GM19043 (cell line): ENCODE results near the gene ADK.

ENCODE experiments used
- ATAC-seq: cut with Tn5 transposase; IDR thresholded peaks from one replicate; pipeline ENCODE4 v1.9.1; 2021; ENCODE audit warnings: low read depth; ENCODE audit not compliant: unreplicated experiment

ADK gene

DNA sequence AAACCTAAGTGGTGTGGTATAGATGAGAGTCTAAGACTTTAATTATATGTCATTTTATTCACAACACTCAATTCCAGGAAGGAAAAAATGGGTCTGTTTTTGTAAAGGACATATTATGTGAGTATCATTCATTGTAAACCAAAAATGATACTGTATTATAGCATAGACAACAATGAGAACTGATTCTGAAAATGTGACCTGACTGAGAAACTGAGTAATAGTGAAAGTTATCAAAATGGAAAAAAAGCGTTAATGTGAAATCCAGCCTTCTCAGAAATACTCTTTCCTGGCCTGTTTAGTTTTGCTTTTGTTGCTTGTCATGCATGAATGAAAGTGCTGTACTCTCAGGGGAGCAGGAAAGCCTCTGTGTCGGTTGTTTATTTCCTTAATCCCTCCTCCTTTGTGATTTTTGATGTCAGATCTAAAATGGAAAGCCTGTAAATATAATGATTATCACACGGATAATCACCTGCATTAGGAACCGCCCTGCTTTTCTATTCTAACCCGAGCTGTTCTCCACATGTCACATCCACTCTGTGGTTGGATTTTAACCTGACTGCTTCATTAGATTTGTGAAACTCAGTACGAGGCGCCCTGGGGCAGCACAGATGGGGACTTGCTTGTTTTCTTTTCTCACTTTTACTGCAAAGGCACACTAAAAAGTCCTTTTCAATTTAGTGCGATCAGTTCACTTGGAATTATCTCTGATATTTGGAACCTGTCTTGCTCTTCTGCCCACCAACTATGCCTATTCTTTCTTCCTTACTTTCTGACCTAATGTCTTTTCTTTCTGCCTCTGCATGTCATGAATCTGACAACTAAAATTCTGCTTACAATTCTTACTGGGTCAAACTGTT, 434.4 kb downstream of the ADK start:
- ATAC-seq: peak; percentile 70

DNA sequence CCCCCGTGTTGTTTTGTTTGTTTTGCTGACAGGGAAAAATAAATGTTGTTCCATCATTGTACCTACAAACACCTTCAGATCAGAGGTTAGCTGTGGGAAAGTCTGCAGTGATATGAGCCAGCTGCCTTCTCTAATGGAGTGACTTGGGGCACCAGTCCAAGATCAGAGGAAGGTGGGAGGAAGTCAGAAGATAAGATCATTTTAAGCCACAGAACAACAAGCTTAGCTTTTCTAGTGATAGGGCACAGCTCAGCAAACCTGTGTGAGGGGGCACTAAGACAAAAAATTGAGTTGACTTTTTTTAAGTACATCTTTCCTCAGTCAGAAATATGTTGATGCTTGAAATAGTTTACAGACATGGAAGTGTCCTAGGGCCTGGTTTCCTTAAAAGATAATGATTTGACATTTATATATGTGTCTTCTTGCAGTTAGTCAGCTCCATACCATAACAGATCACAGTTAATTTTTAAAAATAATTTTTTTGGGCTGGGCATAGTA, 435.1 kb downstream of the ADK start:
- ATAC-seq: no peak

DNA sequence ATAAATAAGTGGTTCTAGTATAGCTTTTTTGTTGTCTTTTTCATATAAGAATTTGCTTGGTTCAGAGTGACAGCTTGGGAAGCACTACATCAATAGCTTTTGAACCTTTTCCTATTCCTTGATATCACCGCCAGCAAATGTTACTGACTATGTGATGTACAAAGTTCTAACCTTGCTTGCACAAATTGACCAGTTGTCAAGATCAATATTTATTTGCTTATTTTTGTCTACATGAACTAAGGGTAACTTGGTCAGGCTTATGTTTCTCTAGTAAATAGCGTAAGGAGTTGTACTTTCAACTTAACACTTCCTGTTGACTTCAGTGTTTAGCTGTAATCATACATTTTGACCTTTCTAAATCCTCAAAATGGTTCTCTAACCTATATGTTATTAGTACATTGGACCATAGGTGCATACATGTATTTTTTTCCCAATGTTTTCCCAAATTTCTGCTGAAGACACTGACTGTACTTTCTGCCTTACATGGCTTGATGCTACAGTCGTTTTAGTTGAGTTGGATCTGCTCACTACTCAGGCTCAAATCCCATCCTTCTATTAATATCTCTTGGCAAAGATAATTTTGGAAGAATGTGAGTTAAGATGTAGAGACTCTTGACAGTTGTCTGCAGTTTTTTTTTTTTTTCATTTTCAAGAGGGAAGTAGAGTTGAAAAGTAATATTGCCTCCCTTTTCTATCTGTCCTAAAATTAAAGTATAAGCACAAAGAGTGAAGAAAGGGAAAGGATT, 436.3 kb downstream of the ADK start:
- no peak for ATAC-seq

GRCh38 chr10:74589226-74589673, 438.2 kb downstream of the ADK start:
- no peak for ATAC-seq

GRCh38 chr10:74589851-74590250, 438.8 kb downstream of the ADK start:
- ATAC-seq: no peak

DNA sequence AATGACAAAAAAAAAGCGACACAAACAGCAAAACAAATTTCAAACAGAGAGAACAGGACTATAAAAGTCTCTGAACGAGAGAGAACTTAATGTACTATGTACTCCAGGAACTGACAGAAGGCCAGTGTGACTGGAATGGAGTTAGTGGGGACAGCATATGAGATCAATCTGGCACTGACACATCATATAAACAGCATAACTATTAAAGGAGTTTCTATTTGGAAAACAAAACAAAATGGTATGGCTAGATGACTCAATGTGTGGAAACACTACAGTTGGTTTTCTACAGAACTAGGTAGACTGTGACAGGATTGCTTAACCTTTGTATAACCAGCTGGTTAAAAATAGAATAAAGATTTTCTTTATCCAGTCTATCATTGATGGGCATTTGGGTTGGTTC, 442.4 kb downstream of the ADK start:
- no peak for ATAC-seq

DNA sequence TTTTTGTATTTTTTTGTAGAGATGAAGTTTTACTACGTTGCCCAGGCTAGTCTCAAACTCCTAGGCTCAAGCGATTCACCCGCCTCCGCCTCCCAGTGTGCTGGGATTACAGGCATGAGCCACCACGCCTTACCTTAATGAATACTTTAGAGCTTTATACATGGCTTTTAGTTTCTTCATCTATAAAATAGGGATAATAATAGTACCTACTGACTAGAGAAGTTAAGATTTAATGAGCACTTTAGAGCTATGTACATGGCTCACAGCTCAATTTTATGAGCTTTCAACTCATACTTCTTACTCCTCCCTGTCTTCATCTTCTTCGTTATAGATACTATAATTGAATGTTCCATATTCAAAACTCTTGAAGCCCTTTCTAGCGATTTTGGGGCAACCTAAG, 445.7 kb downstream of the ADK start:
- ATAC-seq: no peak

GRCh38 chr10:74598891-74599566, 448.0 kb downstream of the ADK start:
- ATAC-seq: peak; percentile 64

GRCh38 chr10:74599672-74600071, 448.7 kb downstream of the ADK start:
- ATAC-seq: no peak

GRCh38 chr10:74600170-74600569, 449.1 kb downstream of the ADK start:
- no peak for ATAC-seq

GRCh38 chr10:74602576-74602975, 451.6 kb downstream of the ADK start:
- no peak for ATAC-seq

DNA sequence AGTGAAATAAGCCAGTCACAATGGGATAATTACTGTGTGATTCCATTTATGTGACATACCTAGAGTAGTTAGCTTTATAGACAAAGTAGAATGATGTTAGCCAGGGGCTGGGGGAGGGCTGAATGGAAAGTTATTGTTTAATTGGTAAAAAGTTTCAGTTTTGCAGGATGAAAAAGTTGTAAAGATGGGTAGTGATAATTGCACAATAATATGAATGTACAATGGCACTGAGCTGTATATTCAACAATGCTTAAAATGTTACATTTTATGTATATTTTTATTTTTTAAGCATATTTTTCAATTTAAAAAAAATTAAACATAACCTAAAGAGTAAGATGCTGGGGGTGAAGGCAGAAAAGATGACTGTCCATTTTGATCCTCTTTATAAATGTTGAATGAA, 459.3 kb downstream of the ADK start:
- ATAC-seq: no peak

DNA sequence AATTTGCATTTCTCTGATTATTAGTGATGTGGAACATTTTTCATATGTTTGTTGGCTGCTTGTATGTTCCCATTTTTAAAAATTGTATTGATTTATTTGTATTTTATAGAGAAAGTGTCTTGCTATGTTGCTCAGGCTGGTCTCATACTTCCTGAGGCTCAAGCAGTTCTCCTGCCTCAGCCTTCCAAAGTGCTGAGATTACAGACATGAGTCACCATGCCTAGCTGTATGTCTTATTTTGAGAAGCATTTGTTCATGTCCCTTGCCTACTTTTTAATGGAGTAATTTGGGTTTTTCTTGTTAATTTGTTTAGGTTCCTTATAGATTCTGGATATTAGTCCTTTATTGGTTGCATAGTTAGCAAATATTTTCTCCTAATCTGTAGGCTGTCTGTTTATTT, 461.2 kb downstream of the ADK start:
- ATAC-seq: no peak

DNA sequence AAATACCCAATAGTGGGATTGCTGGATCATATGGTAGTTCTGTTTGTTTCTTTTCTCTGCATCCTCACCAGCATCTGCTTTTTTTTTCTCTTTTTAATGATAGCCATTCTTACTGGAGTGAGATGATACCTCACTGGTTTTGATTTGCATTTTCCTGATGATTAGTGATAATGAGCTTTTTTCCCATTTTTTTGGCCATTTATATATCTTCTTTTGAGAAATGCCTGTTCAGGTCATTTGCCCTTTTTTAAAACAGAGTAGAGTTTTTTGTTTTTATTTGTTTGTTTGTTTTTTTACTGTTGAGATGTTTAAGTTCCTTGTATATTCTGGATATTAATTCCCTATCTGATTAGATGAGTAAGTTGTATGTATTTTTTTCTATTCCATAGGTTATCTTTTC, 469.6 kb downstream of the ADK start:
- ATAC-seq: no peak

- ATAC-seq: no peak
Measured at GRCh38 chr10:74623786-74624185, 472.8 kb downstream of the ADK start.

GRCh38 chr10:74624501-74624900, 473.5 kb downstream of the ADK start:
- ATAC-seq: no peak

DNA sequence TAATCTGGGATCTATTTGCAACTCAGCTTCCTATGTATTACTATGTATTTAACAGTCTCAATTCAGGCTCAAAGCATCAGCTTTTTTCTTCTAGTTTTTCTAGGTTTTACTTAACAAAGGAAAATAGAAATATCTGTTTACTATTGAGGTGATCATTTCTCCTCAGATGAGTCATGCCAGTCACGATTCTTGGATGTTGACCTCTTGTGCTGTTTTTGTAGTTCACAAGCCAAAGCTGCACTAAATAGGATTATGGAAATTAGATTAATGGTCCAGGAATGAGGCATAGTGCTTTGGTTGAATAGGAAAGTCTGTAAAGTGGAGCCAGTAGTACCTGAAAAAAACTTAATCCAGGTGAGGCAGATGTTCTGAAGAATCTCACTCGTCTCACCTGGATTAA, 477.1 kb downstream of the ADK start:
- ATAC-seq: no peak

GRCh38 chr10:74634995-74635536, 484.0 kb downstream of the ADK start:
- no peak for ATAC-seq

DNA sequence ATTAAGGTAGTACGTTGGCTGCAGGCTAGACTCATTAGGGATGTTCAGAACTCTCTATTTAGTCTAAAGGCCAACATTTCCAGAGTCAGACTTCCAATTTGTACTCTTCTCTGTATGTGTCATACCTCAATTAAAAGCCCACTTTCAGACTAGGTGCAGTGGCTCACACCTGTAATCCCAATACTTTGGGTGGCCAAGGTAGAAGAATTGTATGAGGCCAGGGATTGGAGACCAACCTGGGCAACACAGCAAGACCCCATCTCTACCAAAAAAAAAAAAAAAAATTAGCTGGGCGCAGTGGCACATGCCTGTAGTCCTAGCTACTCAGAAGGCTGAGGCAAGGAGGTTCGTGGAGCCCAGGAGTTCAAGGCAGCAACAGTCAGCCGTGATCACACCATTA, 484.6 kb downstream of the ADK start:
- ATAC-seq: no peak

DNA sequence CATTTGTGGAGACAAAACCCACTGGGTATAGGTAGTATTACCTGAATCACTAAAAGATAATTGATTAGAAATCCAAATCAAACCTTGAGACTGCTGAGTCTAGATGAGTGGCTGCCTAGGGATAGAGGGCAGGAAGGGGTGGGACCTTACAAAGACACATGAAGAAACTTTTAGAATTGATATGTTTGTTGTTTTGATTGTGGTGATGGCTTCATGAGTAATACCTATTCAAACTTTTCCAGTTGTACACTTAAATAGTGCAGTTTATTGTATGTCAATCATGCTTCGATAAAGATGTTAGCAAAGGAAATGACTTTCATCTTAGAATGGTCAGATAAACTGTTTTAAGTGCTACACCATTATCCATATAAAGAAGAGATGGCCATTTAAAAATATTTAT, 486.7 kb downstream of the ADK start:
- no peak for ATAC-seq
